22Rv1 (cell line): ENCODE measurements around the gene TMEM190.
"Not testable (repeated sequence)": the region's sequence is repeated elsewhere in the genome, so short reads cannot be mapped to it uniquely, and the experiment has no call there.

Experiments used
- H3K27ac ChIP-seq: fragments of 450-650 bp; 2 replicates; pipeline ENCODE4 v1.5.1; 2017
- CTCF ChIP-seq: fragments of 450-650 bp; IDR thresholded peaks from 2 replicates; pipeline ENCODE4 v1.5.1; 2017; ENCODE audit warnings: mild to moderate bottlenecking
- ZFX ChIP-seq: fragments of 450-650 bp; IDR thresholded peaks from 2 replicates; pipeline ENCODE4 v1.6.1; 2017; ENCODE audit warnings: antibody characterized with exemption, borderline replicate concordance

The TMEM190 gene

GRCh38 chr19:55410168-55410567, 33.5 kb downstream of the TMEM190 start:
- no peak overlapping the region for H3K27ac ChIP-seq
- TF ChIP-seq CTCF (no peak), ZFX (no peak)

DNA sequence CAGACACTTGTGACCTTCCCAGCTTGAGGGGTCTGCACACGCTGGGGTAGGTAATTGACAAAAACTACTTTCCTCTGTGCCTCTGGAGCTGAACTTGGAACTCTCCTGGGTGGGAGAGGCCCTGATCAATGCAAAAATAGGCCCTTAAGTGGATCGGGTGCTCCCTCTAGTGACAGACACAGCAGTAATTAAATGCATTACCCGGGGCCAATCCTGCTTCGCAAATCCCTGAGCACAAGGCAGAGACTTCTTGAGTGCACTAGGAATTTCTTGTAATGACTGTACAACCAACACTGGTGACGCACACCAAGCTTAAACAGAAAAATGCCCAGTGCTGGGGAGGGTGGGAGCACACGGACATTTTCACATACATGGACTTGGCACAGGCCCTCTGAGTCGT, 41.6 kb downstream of the TMEM190 start:
- TF ChIP-seq ZFX = no peak
- peak; percentile 79 for TF ChIP-seq CTCF
- no peak overlapping the region for H3K27ac ChIP-seq

- TF ChIP-seq CTCF (no peak), ZFX (no peak)
These were observed 42.5 kb downstream of the TMEM190 start for GRCh38 chr19:55419103-55419502.

DNA sequence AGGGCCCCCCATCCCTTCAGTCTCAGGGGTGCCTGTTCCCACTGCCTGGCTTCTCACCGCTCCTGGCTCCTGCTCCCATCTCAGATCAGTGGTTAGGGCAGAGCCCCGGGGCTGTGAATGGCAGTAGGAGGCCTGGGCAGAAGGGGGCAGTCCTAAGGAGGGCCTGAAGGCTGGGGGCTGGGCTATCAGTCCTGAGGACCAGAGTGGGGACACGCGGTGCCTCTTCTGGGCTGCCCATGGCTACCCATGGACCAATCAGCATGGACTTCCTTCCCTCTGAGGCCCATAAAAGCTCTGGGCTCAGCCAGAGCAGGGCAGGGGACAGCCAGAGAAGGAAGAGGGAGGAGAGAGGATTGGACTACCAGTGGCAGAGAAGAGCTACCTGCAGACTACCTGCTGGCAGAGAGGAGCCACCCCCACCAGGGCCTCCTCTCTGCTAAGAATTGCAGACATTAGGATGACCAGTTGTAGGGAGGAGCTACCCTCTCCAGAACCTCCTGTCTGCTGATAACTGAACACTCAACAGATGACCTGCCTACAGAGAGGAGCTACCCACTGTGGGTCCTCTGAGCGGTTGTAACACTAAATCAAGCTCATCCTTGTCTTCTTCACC, 43.1 kb downstream of the TMEM190 start:
- TF ChIP-seq CTCF = no peak
- TF ChIP-seq ZFX = no peak
- no peak overlapping the region for H3K27ac ChIP-seq

More at GRCh38 chr19:55419103-55419502, 42.5 kb downstream of the TMEM190 start:
- H3K27ac ChIP-seq = no peak overlapping the region

DNA sequence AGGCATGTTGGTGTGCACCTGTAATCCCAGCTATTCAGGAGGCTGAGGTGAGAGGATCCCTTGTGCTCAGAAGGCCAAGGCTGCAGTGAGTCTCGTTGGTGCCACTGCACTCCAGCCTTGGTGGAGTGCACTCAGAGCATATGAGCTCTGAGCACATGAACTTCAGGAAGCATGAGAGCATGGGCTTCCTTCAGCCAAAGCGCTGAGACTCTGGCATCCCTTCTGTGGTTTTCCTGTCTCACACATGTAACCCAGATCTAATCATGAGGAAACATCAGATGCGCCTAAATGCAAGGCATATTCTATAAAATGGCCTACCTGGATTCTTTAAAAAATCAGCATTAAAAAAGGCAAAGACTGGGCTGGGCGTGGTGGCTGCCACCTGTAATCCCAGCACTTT, 44.7 kb downstream of the TMEM190 start:
- not testable (repeated sequence) for H3K27ac ChIP-seq

DNA sequence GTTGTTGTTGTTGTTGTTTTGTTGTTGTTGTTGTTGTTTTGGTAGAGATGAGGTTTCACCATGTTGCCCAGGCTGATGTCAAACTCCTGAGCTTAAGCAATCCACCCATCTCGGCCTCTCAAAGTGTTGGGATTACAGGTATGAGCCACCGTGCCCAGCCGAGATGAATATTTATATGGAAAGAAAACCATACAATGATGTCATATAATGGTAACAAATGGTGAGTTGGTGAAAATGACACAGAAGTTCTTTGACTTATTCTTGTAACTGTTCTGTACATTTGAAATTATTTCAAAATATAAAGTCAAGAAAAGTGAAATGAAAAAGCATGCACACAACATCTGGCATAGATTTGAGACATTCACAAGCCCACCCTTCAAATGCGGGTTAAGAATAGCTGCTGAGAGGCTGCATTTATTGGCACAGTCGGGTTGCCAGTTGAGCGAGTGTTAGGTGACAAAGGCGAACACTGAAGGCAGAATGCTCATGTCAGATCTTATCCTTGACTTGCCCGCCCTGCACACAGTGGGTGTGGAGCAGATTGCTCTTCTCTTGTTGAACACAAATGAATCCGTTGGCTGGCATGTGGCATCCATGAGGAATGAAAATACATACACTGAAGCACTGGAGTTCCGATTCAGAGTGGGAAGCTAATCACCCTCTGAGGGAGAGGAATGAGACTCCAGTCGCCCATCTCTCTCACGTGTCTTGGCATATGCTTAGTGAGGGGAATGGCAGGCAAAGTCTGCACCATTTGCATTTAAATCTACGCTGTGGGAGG, 46.8 kb downstream of the TMEM190 start:
- TF ChIP-seq CTCF (no peak), ZFX (no peak)
- no peak overlapping the region for H3K27ac ChIP-seq

DNA sequence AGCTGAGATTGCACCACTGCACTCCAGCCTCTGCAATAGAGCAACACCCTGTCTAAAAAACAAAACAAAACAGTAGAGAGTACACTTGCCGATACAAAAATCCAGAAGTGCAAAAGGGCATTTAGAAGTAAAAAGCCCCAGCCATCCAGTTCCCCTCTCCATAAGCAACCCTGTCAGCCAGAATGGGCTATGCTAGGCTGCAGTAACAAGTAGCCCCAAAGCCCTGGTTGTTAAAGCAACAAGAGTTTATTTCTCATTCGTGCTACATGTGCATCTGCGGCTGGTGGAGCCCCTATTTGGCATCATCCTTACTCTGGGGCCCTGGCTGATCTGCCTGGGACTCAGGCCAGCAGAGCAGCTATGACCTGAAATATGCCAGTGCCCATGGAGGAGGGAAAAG, 47.9 kb downstream of the TMEM190 start:
- no peak for TF ChIP-seq CTCF
- H3K27ac ChIP-seq = no peak overlapping the region

DNA sequence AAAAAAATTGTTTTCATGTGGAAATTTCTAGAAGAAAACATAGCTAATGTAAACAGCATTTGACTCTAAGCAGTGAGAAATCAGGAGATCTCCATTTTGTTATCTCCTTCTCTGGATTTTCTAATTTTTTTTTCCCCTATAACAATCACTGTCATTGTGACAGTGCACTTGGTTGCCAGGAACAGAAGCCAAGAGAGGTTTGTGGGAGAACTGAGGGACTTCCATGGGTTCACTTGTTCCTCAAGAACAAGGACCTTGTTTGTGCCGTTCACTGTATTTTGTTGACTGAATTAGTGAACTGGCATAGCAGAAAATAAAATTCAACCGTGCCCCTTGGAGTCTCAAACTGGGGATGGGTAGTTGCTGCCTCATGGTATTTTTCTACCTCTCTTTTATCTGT, 49.4 kb downstream of the TMEM190 start:
- TF ChIP-seq ZFX = no peak
- no peak for TF ChIP-seq CTCF
- H3K27ac ChIP-seq = no peak overlapping the region
